AG04449 (cell line): ENCODE measurements around the gene F8.

Experiments used
- CTCF ChIA-PET: fragments of 350-600 bp; formaldehyde crosslinking; extraction: SDS; loops from one replicate; lab custom pipeline; 2021; ENCODE audit warnings: antibody characterized with exemption; lab: Yijun Ruan, JAX
- POLR2A ChIA-PET: fragments of 400-600, 350-600 bp; formaldehyde crosslinking; extraction: SDS; loops from one replicate; lab custom pipeline; 2020; ENCODE audit warnings: antibody characterized with exemption, inconsistent platforms; lab: Yijun Ruan, JAX
- DNase-seq: peaks from one replicate; pipeline ENCODE4 v3.0.0-alpha.2; 2010; ENCODE audit warnings: low read depth, low spot score
- H3K4me3 ChIP-seq: 2 replicates; pipeline ENCODE4 v1.5.1; 2011; ENCODE audit warnings: low read depth, mild to moderate bottlenecking, control low read depth, low read length
- CTCF ChIP-seq: IDR thresholded peaks from one replicate; pipeline ENCODE4 v1.5.1; 2011; ENCODE audit warnings: mild to moderate bottlenecking, moderate library complexity, low read length, control low read depth, inconsistent platforms; ENCODE audit not compliant: insufficient read depth; ENCODE audit errors: missing control alignments

Gene F8

GRCh38 chrX:154990496-154990895, 32.0 kb downstream of the F8 start:
- DNase-seq = no peak
- CTCF ChIA-PET = no interaction called here
- no peak overlapping the region for H3K4me3 ChIP-seq
- TF ChIP-seq CTCF = no peak
- POLR2A ChIA-PET = no interaction called here

GRCh38 chrX:154988719-154989118, 33.8 kb downstream of the F8 start:
- ChIA-PET POLR2A (no interaction called here), CTCF (interaction anchor here (1.4 kb wide), 1 partner anchor 160 kb away, joined by 3 read pairs; no protein-coding TSS in a partner anchor)
- H3K4me3 ChIP-seq = no peak overlapping the region
- no peak for DNase-seq
- no peak for TF ChIP-seq CTCF

GRCh38 chrX:154987940-154988339, 34.6 kb downstream of the F8 start:
- TF ChIP-seq CTCF = no peak
- ChIA-PET POLR2A (no interaction called here), CTCF (interaction anchor here (1.4 kb wide), 1 partner anchor 161 kb away, joined by 3 read pairs; no protein-coding TSS in a partner anchor)
- no peak overlapping the region for H3K4me3 ChIP-seq
- DNase-seq = no peak

GRCh38 chrX:154986826-154987575, 35.5 kb downstream of the F8 start:
- ChIA-PET POLR2A (no interaction called here), CTCF (interaction anchor here (1.4 to 1.5 kb wide), 2 partner anchors 162 kb away, joined by 3 to 4 read pairs; no protein-coding TSS in a partner anchor)
- no peak overlapping the region for H3K4me3 ChIP-seq
- no peak for TF ChIP-seq CTCF
- no peak for DNase-seq

- DNase-seq = no peak
- no peak for TF ChIP-seq CTCF
- ChIA-PET CTCF (interaction anchor here (0.9 to 1.6 kb wide), 2 partner anchors 76 to 235 kb away, joined by 3 to 7 read pairs; partner anchors contain the start of gene VBP1), POLR2A (no interaction called here)
- no peak overlapping the region for H3K4me3 ChIP-seq
These were observed 41.5 kb downstream of the F8 start for GRCh38 chrX:154981116-154981411.

GRCh38 chrX:154980330-154981115, 42.0 kb downstream of the F8 start:
- ChIA-PET POLR2A (no interaction called here), CTCF (interaction anchor here (0.6 to 1.6 kb wide), 5 partner anchors 15 to 236 kb away, joined by 3 to 15 read pairs (median 5); partner anchors contain the start of gene VBP1)
- TF ChIP-seq CTCF = peak; percentile 53
- DNase-seq = no peak
- H3K4me3 ChIP-seq = peak overlapping the region; percentile 55
